Lung microvascular endothelial cell (primary cell): ENCODE results near the gene SLC66A2. TPM values are rescaled to one million over a fixed set of nuclear protein-coding genes. Genes with fewer than 3 reads are reported as not detected.
"Not testable (repeated sequence)": the region's sequence is repeated elsewhere in the genome, so short reads cannot be mapped to it uniquely, and the experiment has no call there.

Experiments
- DNase-seq, 2 donors: peaks; one replicate each; pipeline versions ENCODE4 v3.0.0 to v3.0.0-alpha.2; 2010; ENCODE audit warnings: low read depth in 2 of 2
- total RNA-seq: library from RNA; depleted of rRNA; stranded (reverse); fragments of >200 nt; gene quantifications from 2 replicates; pipeline ENCODE4 v1.2.1, GENCODE V29; 2014

The SLC66A2 gene
- total RNA-seq, 1 donor from 2014 or later: 33.1 TPM

DNA sequence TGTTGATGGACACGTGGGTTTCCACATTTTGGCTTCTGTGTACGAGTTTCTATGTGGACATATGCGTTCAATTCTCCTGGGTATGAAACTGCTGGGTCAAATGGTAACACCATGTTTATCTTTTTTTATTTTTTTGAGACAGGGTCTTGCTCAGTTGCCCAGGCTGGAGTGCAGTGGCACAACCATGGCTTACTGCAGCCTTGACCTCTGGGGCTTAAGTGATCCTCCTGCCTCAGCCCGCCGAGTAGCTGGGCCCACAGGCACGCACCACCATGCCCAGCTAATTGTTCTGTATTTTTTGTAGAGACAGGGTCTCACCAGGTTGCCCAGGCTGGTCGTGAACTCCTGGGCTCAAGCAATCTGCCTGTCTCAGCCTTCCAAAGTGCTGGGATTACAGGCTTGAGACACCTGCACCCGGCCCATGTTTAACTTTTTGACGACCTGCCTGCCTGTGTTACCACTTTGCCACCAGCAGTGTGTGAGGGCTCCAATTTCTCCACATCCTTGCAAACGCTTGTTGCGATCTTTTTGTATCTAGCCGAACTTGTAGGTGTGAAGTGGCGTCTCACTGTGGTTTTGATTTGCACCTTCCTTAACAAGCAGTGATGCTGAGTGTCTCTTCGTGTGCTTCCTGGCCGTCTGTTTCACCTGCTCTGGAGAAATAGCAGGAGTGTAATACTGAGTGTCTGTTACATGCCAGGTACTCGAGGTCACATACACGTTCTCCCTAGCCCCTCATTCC lies 19.9 kb upstream of the SLC66A2 start:
- DNase-seq: no peak

DNA sequence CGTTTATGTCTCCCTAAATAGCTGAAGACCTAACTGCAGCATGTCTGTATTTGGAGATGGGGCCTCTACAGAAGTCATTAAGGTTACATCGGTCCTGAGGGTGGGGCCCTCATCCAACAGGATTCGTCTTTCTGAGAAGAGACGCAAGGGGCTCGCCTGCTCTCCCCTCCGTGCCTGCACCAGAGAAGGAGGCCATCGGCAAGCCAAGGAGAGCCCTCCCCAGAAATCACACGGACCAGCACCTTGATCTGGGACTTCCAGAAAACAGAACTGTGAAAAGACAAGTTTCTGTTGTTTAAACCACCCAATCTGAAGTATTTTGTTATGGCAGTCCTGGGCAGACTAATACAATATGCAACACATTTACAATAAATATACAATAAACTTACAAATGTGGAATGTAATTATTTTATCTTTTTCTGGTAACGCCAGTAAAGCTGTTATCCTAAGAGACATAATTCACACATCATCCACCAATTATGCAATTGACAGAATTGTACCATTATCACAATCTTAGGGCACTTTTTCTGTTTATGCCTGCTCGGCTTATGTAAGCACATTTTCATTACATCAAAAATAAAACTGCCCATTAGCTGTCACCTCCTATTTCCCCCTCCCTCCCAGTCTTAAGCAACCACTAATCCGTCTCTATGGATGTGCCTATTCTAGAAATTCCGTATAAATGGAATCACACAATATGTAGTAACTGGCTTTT lies 19.1 kb upstream of the SLC66A2 start:
- no peak for DNase-seq

DNA sequence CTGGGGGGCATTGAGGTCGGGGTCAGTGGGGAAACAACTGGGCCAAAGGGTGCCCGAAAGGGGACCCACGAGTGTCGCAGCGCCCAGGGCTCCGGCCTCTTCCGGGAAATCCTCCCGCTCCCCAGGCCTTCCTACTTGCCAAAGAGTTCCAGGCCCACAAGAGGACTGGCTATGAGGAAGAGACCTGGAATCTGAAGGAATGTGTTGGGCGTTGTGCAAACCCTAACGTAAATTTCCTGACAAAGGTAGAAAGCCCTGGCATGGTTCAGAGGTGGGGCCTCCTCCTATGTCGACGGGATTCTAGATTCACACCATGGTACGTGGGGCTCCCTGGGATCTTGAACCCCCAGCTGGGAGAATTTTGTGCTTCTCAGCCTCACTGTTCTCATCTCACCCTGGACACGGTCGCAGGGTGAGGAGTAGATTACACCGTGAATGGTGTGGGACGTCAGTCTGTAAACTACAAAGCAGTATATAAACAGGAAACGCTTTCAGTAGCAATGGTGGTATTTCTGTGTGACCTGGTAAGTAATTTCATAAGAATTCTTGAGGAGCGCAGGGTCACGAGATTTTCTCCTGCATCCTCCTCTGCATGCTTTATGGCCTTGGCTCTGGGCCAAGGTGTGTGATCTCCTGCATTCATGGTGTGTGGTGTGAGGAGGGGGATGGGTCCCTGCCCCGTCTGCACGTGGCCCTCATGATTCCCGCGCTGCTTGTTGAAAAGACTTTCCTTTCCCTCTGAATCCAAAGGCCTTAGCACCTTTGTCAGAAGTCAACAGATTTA lies 13.9 kb upstream of the SLC66A2 start:
- peak; percentile 25 to 75 for DNase-seq

DNA sequence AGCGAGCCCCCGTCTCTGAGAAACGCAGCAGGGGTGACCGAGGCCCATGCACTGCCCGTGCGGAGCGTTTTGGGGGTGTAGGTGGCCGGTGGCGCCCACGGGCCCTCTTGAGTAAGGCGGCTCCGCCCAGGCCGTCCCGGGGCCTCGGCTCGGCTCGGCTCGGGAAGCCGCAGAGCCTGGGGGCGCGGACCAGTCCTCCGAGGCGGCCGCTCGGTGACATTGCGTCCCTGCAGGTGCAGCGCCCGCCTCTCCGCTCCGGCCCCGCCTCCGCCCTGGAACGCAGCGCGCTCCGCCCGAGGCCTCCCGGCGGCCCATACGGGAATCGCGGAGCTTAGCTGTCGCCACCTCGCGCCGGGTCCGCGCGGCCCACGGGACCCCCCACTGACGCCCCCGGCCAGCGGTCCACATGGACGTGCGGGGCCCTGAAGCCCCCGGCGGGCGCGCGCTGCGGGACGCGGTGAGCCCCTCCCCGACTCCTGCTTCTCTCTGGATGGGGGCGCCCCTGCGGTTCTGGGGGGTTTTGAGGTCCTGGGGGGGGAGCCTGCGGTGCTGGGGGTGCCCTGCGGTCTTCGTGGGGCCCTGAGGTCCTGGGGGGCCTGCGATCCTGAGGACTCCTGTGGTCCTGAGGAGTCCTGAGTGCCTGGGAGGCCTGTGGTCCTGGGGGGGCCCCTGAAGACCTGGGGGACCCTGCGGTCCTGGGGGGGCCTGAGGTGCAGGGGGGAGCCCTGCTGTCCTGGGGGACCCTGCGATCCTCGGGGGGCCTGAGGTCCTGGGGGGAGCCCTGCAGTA lies 13.1 kb upstream of the SLC66A2 start, which contains the start of gene HSBP1L1:
Gene HSBP1L1 (plus strand): TSS at position 314 of the 789 bp plus-strand sequence. CDS start 93 bp downstream, at position 407.
- DNase-seq: peak; percentile 44 to 65

DNA sequence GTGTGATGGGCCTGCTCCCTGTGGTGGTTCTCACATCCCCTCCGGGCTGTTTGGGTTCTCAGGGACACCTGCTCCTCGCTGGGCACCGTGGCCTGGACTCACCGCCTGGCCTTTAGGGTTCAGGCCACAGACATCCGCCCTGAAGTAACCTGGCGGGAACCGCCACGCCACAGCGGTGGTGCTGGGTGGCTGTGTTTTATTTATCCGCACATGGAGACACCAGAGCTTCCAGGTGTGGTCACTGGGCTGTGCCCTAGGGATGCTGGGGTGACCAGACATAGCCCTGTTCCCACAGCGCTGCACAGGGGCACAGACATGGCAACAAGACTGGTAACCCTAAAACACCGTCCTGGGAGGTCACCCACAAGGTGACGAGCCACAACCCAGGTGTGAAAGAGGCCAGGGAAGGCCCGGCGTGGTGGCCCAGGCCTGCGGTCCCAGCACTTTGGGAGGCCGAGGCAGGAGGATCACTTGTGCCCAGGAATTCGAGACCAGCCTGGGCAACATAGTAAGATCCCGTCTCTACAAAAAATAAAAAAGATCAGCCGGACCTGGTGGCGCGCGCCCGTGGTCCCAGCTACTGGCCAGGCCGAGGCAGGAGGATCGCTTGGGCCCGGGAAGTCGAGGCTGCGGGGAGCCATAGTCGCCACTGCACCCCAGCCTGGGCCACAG lies 12.3 kb upstream of the SLC66A2 start:
- no peak for DNase-seq

DNA sequence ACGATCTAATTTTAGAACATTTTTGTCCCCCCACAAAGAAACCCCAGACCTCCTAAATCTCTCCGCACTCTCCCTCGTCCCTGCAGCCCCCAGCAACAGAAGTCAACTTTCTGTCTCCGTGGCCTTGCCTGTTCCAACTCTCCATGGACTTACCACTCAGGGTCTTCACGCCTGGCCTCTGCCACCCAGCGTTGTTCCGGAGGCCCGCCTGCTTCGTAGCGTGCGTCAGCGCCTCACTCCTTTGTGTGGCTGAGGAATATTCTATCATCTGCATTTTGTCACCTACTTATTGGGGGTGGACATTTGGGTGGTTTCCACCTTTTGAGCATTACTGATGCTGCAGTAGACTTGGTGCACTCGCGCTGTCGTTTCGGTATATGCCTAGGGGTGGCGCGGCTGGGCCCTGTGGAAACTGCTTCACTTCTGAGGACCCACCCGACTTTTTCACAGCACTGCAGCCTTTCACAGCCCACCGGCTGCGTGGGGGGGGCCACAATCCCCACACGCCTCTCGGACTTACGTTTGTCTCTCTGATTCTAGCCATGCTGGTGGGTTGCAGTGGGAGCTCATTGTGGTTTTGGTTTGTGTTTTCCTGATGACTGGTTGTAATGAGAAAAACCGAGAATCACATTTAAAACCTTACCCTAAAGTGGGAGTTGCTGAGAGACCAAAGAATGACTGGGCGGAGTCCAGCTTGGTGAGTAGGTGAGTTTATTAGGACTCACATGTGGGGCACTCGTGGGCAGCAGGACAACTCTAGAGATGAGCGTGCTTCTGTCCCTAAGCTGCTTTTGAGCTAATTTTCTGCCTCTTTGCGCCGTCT lies 11.6 kb upstream of the SLC66A2 start:
- no peak for DNase-seq

DNA sequence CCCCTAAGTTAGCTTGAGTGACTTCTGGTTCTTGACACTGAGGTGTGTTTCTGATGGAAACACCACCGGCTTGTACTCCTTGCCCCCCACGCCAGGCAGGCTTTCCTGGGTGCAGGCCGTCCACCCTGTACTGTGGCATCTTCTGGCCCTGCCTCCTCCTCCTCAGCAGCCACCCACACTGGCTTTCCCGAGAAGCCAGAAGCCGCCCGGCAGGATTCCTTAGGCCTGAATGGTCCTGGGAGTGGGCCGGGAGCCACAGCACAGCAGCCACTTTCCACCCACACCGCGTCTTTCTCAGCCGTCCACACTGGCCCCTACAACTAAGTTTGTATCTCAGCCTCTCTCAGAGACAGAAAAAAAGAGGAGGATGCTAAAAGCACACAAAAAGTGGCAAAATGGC lies 10.9 kb upstream of the SLC66A2 start:
- no peak for DNase-seq

DNA sequence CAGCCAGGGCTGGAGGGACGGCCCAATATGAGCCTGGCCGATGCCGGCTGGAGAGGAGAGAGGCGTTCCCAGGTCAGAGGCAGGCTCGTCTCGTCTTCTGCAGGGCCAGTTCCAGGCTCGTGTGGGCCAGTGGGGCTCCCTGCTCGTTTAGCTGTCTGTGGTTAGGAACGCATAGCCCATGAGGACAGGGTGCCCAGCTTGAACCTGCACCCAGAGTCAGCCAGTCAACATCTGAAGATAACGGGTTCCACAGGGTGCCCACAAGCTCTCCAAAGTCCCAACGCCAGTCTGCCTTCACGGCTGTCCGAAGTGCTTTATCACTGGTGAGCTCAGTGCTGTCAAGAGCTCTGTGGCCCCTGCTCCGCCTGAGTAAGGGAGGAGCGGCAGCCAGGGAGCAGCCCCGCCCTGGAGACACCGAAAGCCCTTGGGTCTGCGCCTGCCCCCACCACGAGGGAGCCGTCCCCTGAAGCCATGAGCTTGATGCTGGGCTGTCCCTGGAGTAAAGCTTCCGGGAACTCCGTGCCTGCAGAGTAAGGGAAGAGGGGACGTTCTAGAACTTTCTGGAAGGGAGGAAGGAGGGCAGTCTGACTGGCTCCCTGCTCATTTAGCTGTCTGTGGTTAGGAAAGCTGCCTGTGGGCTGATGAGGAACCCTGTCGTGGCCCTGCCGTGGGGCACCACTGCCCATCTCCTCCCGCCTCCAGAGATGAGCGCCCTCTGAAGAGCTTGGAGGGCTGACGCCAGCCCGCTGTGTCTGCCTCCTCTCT lies 10.3 kb upstream of the SLC66A2 start:
- no peak for DNase-seq

DNA sequence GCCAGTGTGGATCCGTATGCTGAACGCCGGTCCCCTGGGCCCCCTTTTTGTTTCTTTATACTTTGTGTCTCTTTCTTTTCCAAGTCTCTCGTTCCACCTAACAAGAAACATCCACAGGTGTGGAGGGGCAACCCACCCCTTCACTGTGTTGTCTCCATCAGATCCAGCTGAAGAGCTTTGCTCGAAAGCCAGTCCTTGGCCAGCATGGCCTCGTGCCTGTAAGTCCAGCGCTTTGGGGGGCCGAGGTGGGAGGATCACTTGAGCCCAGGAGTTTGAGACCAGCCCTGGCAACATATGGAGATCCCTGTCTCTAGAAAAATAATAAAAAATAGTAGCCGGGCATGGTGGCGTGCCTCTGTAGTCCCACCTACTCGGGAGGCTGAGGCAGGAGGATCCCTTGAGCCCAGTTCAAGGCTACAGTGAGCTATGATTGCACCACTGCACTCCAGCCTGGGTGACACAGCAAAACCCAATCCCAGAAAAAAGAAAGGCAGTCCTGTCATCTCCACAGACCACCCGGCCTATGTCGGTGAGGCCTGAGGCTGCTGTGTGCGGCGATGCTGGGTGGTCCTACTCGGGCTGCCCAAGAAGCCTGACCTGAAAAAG lies 9.6 kb upstream of the SLC66A2 start:
- no peak for DNase-seq

DNA sequence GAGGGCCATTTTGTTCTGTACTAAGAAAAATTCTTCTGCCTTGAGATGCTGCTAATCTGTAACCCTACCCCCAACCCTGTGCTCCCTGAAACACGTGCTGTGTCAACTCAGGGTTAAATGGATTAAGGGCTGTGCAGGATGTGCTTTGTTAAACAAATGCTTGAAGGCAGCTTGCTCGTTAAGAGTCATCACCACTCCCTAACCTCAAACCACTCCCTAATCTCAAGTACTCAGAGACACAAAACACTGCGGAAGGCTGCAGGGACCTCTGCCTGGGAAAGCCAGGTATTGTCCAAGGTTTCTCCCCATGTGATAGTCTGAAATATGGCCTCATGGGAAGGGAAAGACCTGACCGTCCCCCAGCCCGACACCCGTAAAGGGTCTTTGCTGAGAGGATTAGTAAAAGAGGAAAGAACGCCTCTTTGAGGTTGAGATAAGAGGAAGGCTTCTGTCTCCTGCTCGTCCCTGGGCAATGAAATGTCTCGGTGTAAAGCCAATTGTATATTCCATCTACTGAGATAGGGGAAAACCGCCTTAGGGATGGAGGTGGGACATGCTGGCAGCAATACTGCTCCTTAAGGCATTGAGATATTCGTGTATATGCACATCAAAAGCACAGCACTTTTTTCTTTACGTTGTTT lies 8.8 kb upstream of the SLC66A2 start:
- DNase-seq: not testable (repeated sequence)

DNA sequence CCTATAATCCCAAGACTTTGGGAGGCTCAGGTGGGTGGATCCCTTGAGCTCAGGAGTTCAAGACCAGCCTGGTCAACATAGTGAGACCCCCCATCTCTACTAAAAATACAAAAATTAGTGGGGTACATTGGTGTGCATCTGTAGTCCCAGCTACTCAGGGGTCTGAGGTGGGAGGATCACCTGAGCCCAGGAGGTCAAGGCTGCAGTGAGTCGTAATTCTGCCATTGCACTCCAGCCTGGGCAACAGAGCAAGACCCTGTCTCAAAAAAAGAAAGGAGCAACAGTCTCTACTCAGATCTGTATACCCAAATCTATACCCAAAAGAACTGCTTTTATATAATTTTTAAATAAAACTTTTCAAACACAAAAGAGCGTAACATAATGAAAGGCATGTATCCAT lies 7.5 kb upstream of the SLC66A2 start:
- no peak for DNase-seq

DNA sequence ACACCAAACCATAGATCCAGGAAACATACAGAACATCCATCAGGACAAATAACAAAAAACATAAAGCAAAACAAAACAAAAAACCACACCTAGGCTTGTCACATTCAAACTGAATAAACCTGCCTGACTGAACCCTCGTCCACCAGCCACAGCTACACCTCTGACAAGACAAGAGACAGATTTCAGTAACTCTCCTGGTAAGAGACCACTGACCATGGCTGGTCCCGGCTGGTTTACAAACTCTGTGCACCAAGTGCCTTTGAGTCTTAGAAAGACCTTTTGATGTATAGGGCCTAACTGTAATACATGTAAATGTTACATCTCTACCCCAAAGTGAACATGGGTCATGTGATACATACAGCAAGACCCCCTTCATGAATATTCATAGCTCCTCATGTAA lies 4.8 kb upstream of the SLC66A2 start:
- DNase-seq: no peak

DNA sequence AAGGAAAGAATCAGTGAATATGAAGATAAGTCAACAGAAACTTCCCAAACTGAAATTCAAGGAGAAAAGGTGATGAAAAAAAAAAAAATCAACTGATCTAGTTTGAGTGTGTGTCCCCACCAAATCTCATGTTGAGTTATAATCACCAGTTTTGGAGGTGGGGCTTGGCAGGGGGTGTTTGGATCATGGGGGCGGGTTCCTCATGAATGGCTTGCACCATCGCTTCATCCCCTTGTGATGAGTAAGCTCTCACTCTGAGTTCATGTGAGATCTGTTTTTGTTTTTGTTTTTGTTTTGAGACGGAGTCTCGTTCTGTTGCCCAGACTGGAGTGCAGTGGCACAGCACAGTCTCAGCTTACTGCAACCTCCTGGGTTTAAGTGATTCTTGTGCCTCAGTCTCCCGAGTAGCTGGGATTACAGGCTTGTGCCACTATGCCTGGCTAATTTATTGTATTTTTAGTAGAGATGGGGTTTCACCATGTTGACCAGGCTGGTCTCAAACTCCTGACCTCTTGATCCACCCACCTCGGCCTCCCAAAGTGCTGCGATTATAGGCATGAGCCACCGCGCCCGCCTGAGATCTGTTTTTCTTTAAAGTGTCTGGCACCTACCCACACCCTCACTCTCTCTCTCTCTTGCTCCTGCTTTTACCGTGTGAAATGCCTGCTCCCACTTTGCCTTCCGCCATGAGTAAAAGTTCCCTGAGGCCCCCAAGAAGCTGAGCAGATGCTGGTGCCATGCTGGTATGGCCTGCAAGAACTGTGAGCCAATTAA lies 4.0 kb upstream of the SLC66A2 start:
- DNase-seq: no peak

DNA sequence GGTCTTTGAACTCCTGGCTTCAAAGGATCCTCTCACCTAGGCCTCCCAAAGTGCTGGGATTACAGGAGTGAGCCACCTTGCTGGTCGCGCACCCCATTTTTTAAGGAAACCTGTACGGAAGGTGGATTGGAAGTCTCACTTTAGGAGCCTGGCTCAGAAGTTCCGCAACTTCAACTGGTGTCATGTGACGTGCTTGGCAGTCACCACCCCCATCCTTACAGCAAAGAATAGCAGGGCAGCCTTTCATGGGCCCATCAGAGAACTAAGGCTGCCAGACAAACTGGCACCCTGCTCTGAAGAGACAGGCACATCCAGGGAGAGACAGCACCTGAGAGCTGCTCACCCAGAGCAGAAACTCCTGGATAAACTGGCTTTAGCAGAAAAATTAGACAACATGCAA lies 3.3 kb upstream of the SLC66A2 start:
- no peak for DNase-seq

DNA sequence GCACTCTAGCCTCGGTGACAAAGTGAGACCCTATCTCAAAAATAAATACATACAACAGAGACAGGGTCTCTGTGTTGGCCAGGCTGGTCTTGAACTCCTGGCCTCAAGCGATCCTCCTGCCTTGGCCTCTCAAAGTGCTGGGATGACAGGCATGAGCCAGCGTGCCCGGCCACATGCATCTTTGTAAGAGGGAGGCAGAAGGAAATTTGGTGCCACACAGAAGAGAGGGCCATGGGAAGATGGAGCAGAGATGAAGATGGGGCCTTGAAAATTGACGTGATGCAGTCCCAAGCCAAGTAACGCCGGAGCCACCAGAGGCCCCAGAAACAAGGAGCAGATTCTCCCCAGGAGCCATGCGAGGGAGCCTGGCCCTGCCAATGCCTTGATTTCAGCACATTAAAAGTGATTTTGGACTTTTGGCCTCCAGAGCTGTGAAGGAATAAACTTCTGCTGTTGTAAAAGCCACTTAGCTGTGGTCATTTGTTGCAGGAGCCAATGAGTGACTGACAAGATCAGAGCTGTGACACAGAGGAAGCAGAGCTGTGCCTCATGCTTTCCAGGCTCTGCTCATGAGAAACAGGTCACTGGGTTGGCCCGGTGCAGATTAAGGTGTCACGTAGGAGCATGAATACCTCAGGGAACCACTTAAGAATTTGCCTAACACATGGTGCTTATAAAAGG lies 2.7 kb upstream of the SLC66A2 start:
- no peak for DNase-seq

DNA sequence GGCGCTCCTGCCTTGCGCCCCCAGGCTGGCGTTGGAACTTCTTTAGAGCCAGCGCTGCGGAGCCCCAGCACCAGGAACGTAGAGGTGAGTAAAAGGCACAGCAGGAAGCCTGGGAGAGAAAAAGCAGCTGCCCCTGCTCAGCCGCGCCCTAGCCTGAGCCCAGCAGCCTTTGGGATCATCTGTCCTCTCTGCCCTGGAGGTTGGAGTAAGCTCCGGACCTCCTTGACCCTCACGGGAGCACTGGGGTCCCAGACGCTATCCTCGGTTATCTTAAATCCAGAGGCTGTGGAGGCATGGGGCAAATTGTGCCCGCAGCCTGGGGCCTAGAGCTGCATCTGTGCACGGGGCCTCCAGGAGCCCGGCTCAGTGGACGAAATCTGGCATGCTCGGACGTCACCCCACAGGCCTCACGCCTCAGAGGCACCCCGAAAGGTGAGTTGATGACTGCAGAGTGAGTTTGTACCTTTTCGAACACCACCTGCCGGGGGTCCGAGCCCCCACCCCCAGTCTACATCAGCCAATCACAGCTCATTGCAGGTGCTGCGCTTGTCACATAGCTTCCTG lies 1.6 kb upstream of the SLC66A2 start:
- no peak for DNase-seq
